ENCODE results near the gene RGS6. TPM values are rescaled to one million over a fixed set of nuclear protein-coding genes. Genes with fewer than 3 reads are reported as not detected.

The RGS6 gene
- total RNA-seq, 1 experiment from 2014 or later = not detected

DNA sequence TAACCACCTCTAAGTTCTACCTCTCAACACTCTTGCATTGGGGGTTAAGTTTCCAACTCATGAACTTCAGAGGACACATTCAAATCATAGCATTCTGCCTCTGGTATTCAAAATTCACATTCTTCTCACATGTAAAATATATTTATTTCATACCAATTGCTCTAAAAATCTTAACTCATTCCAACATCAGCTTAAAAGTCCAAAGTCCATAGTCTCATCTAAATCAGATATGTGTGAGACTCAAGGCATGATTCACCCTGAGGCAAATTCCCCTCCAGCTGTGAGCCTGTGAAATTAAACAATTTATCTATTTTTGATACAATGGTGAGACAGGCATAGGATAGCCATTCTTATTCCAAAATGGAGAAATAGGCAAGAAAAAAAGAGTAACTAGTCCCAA, 214.0 kb downstream of the RGS6 start:
- no peaks in the 10 kb centered on the region for H3K9me3 Mint-ChIP-seq (ENCODE audit: unreplicated experiment)
- POLR2A ChIA-PET = no interaction called here
- H3K36me3 Mint-ChIP-seq (ENCODE audit: insufficient read depth, unreplicated experiment) = no peaks in the 10 kb centered on the region
- peaks cover 43% of the 10 kb centered on the region for H3K27me3 Mint-ChIP-seq (ENCODE audit: insufficient read depth, unreplicated experiment)
- DNase-seq (ENCODE audit: unreplicated experiment) = no peak
- no peaks in the 10 kb centered on the region for H3K4me1 Mint-ChIP-seq (ENCODE audit: insufficient read depth, unreplicated experiment)
- no peak overlapping the region for H3K4me3 Mint-ChIP-seq (ENCODE audit: unreplicated experiment)
- TF ChIP-seq CTCF (IDR thresholded peaks at IDR 0.05; ENCODE audit: unreplicated experiment) = no peak
- intact Hi-C loops (cut with micrococcal nuclease) = no loop called here
- H3K27ac Mint-ChIP-seq (ENCODE audit: low read depth, unreplicated experiment) = no peak overlapping the region
- CTCF ChIA-PET = no interaction called here
- no TSS peak for BruUV-seq (replicated peaks)

- no TSS peak for BruUV-seq (replicated peaks)
- TF ChIP-seq CTCF (IDR thresholded peaks at IDR 0.05; ENCODE audit: unreplicated experiment) = no peak
- H3K4me1 Mint-ChIP-seq (ENCODE audit: insufficient read depth, unreplicated experiment) = no peaks in the 10 kb centered on the region
These were observed 222.6 kb downstream of the RGS6 start for GRCh38 chr14:72154645-72155378.

DNA sequence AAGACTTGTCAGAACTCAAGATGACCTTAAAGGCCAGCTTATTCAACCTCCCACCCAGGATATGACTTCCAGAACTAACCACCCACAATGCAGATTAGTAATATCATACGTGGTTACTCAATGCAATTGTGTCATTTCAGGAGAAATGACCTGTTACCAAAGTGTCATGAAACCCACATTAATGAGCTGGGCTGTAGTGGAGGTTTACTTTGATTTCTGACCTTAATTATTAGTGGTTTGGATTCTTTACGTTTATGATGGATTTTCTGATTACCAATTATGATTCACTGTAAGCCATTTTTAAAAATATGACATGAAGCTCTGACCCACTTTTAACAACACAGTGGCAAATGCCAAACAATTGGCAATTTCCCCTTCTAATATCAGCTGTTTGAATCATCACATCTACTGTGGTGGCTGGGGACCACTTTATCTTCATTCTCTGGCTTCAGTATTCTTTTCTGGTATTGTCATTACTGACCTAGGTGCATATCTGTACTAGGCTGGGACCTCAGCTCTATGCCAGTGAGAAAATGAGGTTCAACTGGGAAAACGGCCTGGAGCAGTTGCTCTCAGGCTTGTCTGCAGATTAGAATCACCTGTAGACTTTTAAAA, 223.3 kb downstream of the RGS6 start:
- CTCF ChIA-PET = interaction anchor here (0.6 to 1.0 kb wide), 3 partner anchors 8 to 727 kb away, joined by 3 read pairs; no protein-coding TSS in a partner anchor
- no peak for DNase-seq (ENCODE audit: unreplicated experiment)

More at GRCh38 chr14:72154645-72155378, 222.6 kb downstream of the RGS6 start:
- H3K27ac Mint-ChIP-seq (ENCODE audit: low read depth, unreplicated experiment) = no peak overlapping the region
- intact Hi-C loops (cut with micrococcal nuclease) = no loop called here
- no peak overlapping the region for H3K4me3 Mint-ChIP-seq (ENCODE audit: unreplicated experiment)
- ChIA-PET CTCF (interaction anchor here (0.6 to 1.0 kb wide), 3 partner anchors 9 to 727 kb away, joined by 3 read pairs; no protein-coding TSS in a partner anchor), POLR2A (interaction anchor here (1.1 kb wide), 1 partner anchor 132 kb away, joined by 4 read pairs; no protein-coding TSS in a partner anchor)
- peaks cover 7% of the 10 kb centered on the region for H3K9me3 Mint-ChIP-seq (ENCODE audit: unreplicated experiment)
- no peaks in the 10 kb centered on the region for H3K36me3 Mint-ChIP-seq (ENCODE audit: insufficient read depth, unreplicated experiment)
- H3K27me3 Mint-ChIP-seq (ENCODE audit: insufficient read depth, unreplicated experiment) = peaks cover 40% of the 10 kb centered on the region
- no peak for DNase-seq (ENCODE audit: unreplicated experiment)

More for the DNA sequence above, 223.3 kb downstream of the RGS6 start:
- POLR2A ChIA-PET = interaction anchor here (1.1 kb wide), 1 partner anchor 132 kb away, joined by 4 read pairs; no protein-coding TSS in a partner anchor
- BruUV-seq (replicated peaks) = no TSS peak
- H3K4me3 Mint-ChIP-seq (ENCODE audit: unreplicated experiment) = no peak overlapping the region
- no peaks in the 10 kb centered on the region for H3K4me1 Mint-ChIP-seq (ENCODE audit: insufficient read depth, unreplicated experiment)
- peaks cover 7% of the 10 kb centered on the region for H3K9me3 Mint-ChIP-seq (ENCODE audit: unreplicated experiment)
- intact Hi-C loops (cut with micrococcal nuclease) = no loop called here
- H3K27ac Mint-ChIP-seq (ENCODE audit: low read depth, unreplicated experiment) = no peak overlapping the region
- peaks cover 35% of the 10 kb centered on the region for H3K27me3 Mint-ChIP-seq (ENCODE audit: insufficient read depth, unreplicated experiment)
- no peaks in the 10 kb centered on the region for H3K36me3 Mint-ChIP-seq (ENCODE audit: insufficient read depth, unreplicated experiment)
- no peak for TF ChIP-seq CTCF (IDR thresholded peaks at IDR 0.05; ENCODE audit: unreplicated experiment)

Measured in MCF 10A (cell line).